ENCODE data around the gene ADAMTS7. TPM values are rescaled to one million over a fixed set of nuclear protein-coding genes. Genes with fewer than 3 reads are reported as not detected.
A peak's percentile ranks its signal among the peaks of the same experiment; 100 is the strongest.
"Not testable (repeated sequence)": the region's sequence is repeated elsewhere in the genome, so short reads cannot be mapped to it uniquely, and the experiment has no call there.

ADAMTS7 gene
- total RNA-seq, 1 experiment from 2014 or later, result 23.1 TPM

GRCh38 chr15:78755900-78756591 is 55.2 kb downstream of the ADAMTS7 start:
- H2AK5ac ChIP-seq (ENCODE audit: insufficient read length, low read length); H3K4me2 ChIP-seq (ENCODE audit: insufficient read depth, insufficient read length, low read length); H3K9ac ChIP-seq (ENCODE audit: extremely low read depth, insufficient read length, low read length); H4K20me1 ChIP-seq (ENCODE audit: control insufficient read depth, insufficient read depth, insufficient read length); H3K27me3 Mint-ChIP-seq (ENCODE audit: low read depth); H2AFZ ChIP-seq (ENCODE audit: low read length); H3K4me1 ChIP-seq (ENCODE audit: insufficient read depth, low read length); H4K5ac ChIP-seq (ENCODE audit: insufficient read length, low read depth, low read length); H3K23me2 ChIP-seq (ENCODE audit: insufficient read length, low read depth, low read length, poor library complexity, severe bottlenecking); H4K8ac ChIP-seq (replicated peaks; ENCODE audit: insufficient read length, low read depth, low read length); H4K91ac ChIP-seq (ENCODE audit: insufficient read length, low read depth, low read length); H3K79me1 ChIP-seq (ENCODE audit: insufficient read depth, low read depth, low read length, poor library complexity, severe bottlenecking); H3K4ac ChIP-seq (ENCODE audit: low read depth, low read length); H3K23ac ChIP-seq (ENCODE audit: insufficient read length, low read depth, low read length); H3K36me3 Mint-ChIP-seq (ENCODE audit: insufficient read depth in 1 of 3, low read depth in 3 of 3); H3K9me3 Mint-ChIP-seq; H2BK5ac ChIP-seq (ENCODE audit: insufficient read length, low read length); H3K14ac ChIP-seq (ENCODE audit: insufficient read depth, low read length); H3K27me3 ChIP-seq (ENCODE audit: insufficient read depth, low read length); H3K79me2 ChIP-seq (ENCODE audit: insufficient read depth, low read length); H3K18ac ChIP-seq (ENCODE audit: insufficient read length, low read depth, low read length); H3K27ac ChIP-seq (ENCODE audit: insufficient read length, low read depth, low read length); H2BK12ac ChIP-seq (ENCODE audit: insufficient read length, low read depth, low read length); H3K9me3 ChIP-seq (ENCODE audit: control insufficient read depth, low read depth, low read length); H2BK120ac ChIP-seq (ENCODE audit: low read depth, low read length, poor library complexity, severe bottlenecking); H3K56ac ChIP-seq (ENCODE audit: insufficient read length, low read depth, low read length); H3K4me1 Mint-ChIP-seq; H2BK15ac ChIP-seq (ENCODE audit: low read depth, low read length); H2BK20ac ChIP-seq (ENCODE audit: low read depth, low read length, poor library complexity, severe bottlenecking); H3K4me3 Mint-ChIP-seq; H3T11ph ChIP-seq (ENCODE audit: low read length): not testable (repeated sequence)
- no CpG with 5 or more reads among the region's 13 CpGs for WGBS (ENCODE audit: extremely low coverage, insufficient read length, low lambda C conversion rate)
- peak; percentile 69 for TF ChIP-seq CTCF (conservative IDR thresholded peaks at IDR 0.05)
- H3K27ac Mint-ChIP-seq, result 0 out of 7 replicates have a peak overlapping the region, but pooled peaks of 1 of the 3 experiments have one; percentile 62
- DNase-seq, result peak; percentile 81

- H4K5ac ChIP-seq (ENCODE audit: insufficient read length, low read depth, low read length); H3K4me1 Mint-ChIP-seq; H3K14ac ChIP-seq (ENCODE audit: insufficient read depth, low read length); H3K36me3 Mint-ChIP-seq (ENCODE audit: insufficient read depth in 1 of 3, low read depth in 3 of 3); H2BK15ac ChIP-seq (ENCODE audit: low read depth, low read length); H2BK12ac ChIP-seq (ENCODE audit: insufficient read length, low read depth, low read length); H4K91ac ChIP-seq (ENCODE audit: insufficient read length, low read depth, low read length); H3K4me2 ChIP-seq (ENCODE audit: insufficient read depth, insufficient read length, low read length); DNase-seq; H3K27ac Mint-ChIP-seq; H3K79me1 ChIP-seq (ENCODE audit: insufficient read depth, low read depth, low read length, poor library complexity, severe bottlenecking); H3K27me3 ChIP-seq (ENCODE audit: insufficient read depth, low read length); H2BK20ac ChIP-seq (ENCODE audit: low read depth, low read length, poor library complexity, severe bottlenecking); H2AFZ ChIP-seq (ENCODE audit: low read length); H3T11ph ChIP-seq (ENCODE audit: low read length); H3K4me3 Mint-ChIP-seq; H3K9me3 ChIP-seq (ENCODE audit: control insufficient read depth, low read depth, low read length); H3K23me2 ChIP-seq (ENCODE audit: insufficient read length, low read depth, low read length, poor library complexity, severe bottlenecking); H3K9ac ChIP-seq (ENCODE audit: extremely low read depth, insufficient read length, low read length); H3K4ac ChIP-seq (ENCODE audit: low read depth, low read length); H3K79me2 ChIP-seq (ENCODE audit: insufficient read depth, low read length); H3K18ac ChIP-seq (ENCODE audit: insufficient read length, low read depth, low read length); H2BK5ac ChIP-seq (ENCODE audit: insufficient read length, low read length); H3K56ac ChIP-seq (ENCODE audit: insufficient read length, low read depth, low read length); H4K20me1 ChIP-seq (ENCODE audit: control insufficient read depth, insufficient read depth, insufficient read length); H3K23ac ChIP-seq (ENCODE audit: insufficient read length, low read depth, low read length); H3K27ac ChIP-seq (ENCODE audit: insufficient read length, low read depth, low read length); H3K4me1 ChIP-seq (ENCODE audit: insufficient read depth, low read length); H4K8ac ChIP-seq (replicated peaks; ENCODE audit: insufficient read length, low read depth, low read length); H3K9me3 Mint-ChIP-seq; H2BK120ac ChIP-seq (ENCODE audit: low read depth, low read length, poor library complexity, severe bottlenecking); H2AK5ac ChIP-seq (ENCODE audit: insufficient read length, low read length): not testable (repeated sequence)
- no CpG with 5 or more reads among the region's 14 CpGs for WGBS (ENCODE audit: extremely low coverage, insufficient read length, low lambda C conversion rate)
- H3K27me3 Mint-ChIP-seq (ENCODE audit: low read depth), result peaks cover 13% of the 10 kb centered on the region
Measured at GRCh38 chr15:78754637-78755280, 56.5 kb downstream of the ADAMTS7 start.
